ENCODE measurements around the gene CASP4. TPM values are rescaled to one million over a fixed set of nuclear protein-coding genes. Genes with fewer than 3 reads are reported as not detected.
"Not testable (repeated sequence)": the region's sequence is repeated elsewhere in the genome, so short reads cannot be mapped to it uniquely, and the experiment has no call there.

CASP4 gene
- total RNA-seq, 1 experiment from 2014 or later: 0.31 TPM

GRCh38 chr11:104964247-104964646 is 4.1 kb downstream of the CASP4 start:
- DNase-seq (ENCODE audit: low spot score): no peak
- in situ Hi-C loops (cut with HindIII; ENCODE audit: low sequenced_read_pairs): no loop called here

GRCh38 chr11:104962852-104963251 is 5.5 kb downstream of the CASP4 start:
- in situ Hi-C loops (cut with HindIII; ENCODE audit: low sequenced_read_pairs): no loop called here
- DNase-seq (ENCODE audit: low spot score): no peak

- no peak for DNase-seq (ENCODE audit: low spot score)
- in situ Hi-C loops (cut with HindIII; ENCODE audit: low sequenced_read_pairs): no loop called here
Observed at GRCh38 chr11:104957280-104957679, 11.1 kb downstream of the CASP4 start.

GRCh38 chr11:104956528-104956927 is 11.8 kb downstream of the CASP4 start:
- no peak for DNase-seq (ENCODE audit: low spot score)
- in situ Hi-C loops (cut with HindIII; ENCODE audit: low sequenced_read_pairs): no loop called here

GRCh38 chr11:104946907-104947306 is 21.5 kb downstream of the CASP4 start:
- DNase-seq (ENCODE audit: low spot score): peak; percentile 10
- in situ Hi-C loops (cut with HindIII; ENCODE audit: low sequenced_read_pairs): no loop called here

GRCh38 chr11:104944076-104944475 is 24.3 kb downstream of the CASP4 start:
- DNase-seq (ENCODE audit: low spot score): no peak
- in situ Hi-C loops (cut with HindIII; ENCODE audit: low sequenced_read_pairs): no loop called here

- in situ Hi-C loops (cut with HindIII; ENCODE audit: low sequenced_read_pairs): no loop called here
- no peak for DNase-seq (ENCODE audit: low spot score)
Observed at GRCh38 chr11:104943561-104943960, 24.8 kb downstream of the CASP4 start.

GRCh38 chr11:104934594-104934993 is 33.8 kb downstream of the CASP4 start:
- in situ Hi-C loops (cut with HindIII; ENCODE audit: low sequenced_read_pairs): no loop called here
- no peak for DNase-seq (ENCODE audit: low spot score)

- DNase-seq (ENCODE audit: low spot score); in situ Hi-C loops (cut with HindIII; ENCODE audit: low sequenced_read_pairs): not testable (repeated sequence)
Observed at GRCh38 chr11:104934073-104934472, 34.3 kb downstream of the CASP4 start.

GRCh38 chr11:104928811-104929210 is 39.6 kb downstream of the CASP4 start:
- DNase-seq (ENCODE audit: low spot score): no peak
- in situ Hi-C loops (cut with HindIII; ENCODE audit: low sequenced_read_pairs): no loop called here

GRCh38 chr11:104926771-104927611 is 41.4 kb downstream of the CASP4 start:
- DNase-seq (ENCODE audit: low spot score): no peak
- in situ Hi-C loops (cut with HindIII; ENCODE audit: low sequenced_read_pairs): no loop called here

- in situ Hi-C loops (cut with HindIII; ENCODE audit: low sequenced_read_pairs): no loop called here
- no peak for DNase-seq (ENCODE audit: low spot score)
Observed at GRCh38 chr11:104925850-104926249, 42.5 kb downstream of the CASP4 start.

GRCh38 chr11:104918113-104918824 is 50.1 kb downstream of the CASP4 start:
- in situ Hi-C loops (cut with HindIII; ENCODE audit: low sequenced_read_pairs): no loop called here
- peak; percentile 61 for DNase-seq (ENCODE audit: low spot score)

- DNase-seq (ENCODE audit: low spot score): peak; percentile 41
- in situ Hi-C loops (cut with HindIII; ENCODE audit: low sequenced_read_pairs): no loop called here
Observed at GRCh38 chr11:104917271-104918112, 50.9 kb downstream of the CASP4 start.

- in situ Hi-C loops (cut with HindIII; ENCODE audit: low sequenced_read_pairs): no loop called here
- DNase-seq (ENCODE audit: low spot score): no peak
Observed at GRCh38 chr11:104916442-104916841, 51.9 kb downstream of the CASP4 start.

GRCh38 chr11:104912102-104912501 is 56.3 kb downstream of the CASP4 start:
- in situ Hi-C loops (cut with HindIII; ENCODE audit: low sequenced_read_pairs): no loop called here
- no peak for DNase-seq (ENCODE audit: low spot score)

GRCh38 chr11:104908186-104908531 is 60.2 kb downstream of the CASP4 start:
- in situ Hi-C loops (cut with HindIII; ENCODE audit: low sequenced_read_pairs): no loop called here
- DNase-seq (ENCODE audit: low spot score): no peak

- DNase-seq (ENCODE audit: low spot score): no peak
- in situ Hi-C loops (cut with HindIII; ENCODE audit: low sequenced_read_pairs): no loop called here
Observed at GRCh38 chr11:104907521-104908185, 60.7 kb downstream of the CASP4 start.

- in situ Hi-C loops (cut with HindIII; ENCODE audit: low sequenced_read_pairs): no loop called here
Observed at GRCh38 chr11:104905271-104905670, 63.1 kb downstream of the CASP4 start.

More at GRCh38 chr11:104905271-104905670, 63.1 kb downstream of the CASP4 start:
- no peak for DNase-seq (ENCODE audit: low spot score)

All from G401 (cell line).